Measurements from ENCODE around the gene ARF5.

DNA sequence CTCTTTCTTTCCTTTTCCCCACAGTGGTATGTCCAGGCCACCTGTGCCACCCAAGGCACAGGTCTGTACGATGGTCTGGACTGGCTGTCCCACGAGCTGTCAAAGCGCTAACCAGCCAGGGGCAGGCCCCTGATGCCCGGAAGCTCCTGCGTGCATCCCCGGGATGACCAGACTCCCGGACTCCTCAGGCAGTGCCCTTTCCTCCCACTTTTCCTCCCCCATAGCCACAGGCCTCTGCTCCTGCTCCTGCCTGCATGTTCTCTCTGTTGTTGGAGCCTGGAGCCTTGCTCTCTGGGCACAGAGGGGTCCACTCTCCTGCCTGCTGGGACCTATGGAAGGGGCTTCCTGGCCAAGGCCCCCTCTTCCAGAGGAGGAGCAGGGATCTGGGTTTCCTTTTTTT, 3.0 kb downstream of the ARF5 start:
- TF ChIP-seq, protein P1, sequence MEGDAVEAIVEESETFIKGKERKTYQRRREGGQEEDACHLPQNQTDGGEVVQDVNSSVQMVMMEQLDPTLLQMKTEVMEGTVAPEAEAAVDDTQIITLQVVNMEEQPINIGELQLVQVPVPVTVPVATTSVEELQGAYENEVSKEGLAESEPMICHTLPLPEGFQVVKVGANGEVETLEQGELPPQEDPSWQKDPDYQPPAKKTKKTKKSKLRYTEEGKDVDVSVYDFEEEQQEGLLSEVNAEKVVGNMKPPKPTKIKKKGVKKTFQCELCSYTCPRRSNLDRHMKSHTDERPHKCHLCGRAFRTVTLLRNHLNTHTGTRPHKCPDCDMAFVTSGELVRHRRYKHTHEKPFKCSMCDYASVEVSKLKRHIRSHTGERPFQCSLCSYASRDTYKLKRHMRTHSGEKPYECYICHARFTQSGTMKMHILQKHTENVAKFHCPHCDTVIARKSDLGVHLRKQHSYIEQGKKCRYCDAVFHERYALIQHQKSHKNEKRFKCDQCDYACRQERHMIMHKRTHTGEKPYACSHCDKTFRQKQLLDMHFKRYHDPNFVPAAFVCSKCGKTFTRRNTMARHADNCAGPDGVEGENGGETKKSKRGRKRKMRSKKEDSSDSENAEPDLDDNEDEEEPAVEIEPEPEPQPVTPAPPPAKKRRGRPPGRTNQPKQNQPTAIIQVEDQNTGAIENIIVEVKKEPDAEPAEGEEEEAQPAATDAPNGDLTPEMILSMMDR (IDR thresholded peaks at IDR 0.05), result no peak
- no peak for TF ChIP-seq ZFX (IDR thresholded peaks at IDR 0.05; ENCODE audit: borderline replicate concordance)

Data from 22Rv1 (cell line).